Ishikawa (cell line): ENCODE data around the gene HPS4.

Source experiments
- CEBPB ChIP-seq: IDR thresholded peaks from 2 replicates; pipeline ENCODE4 v1.6.1; 2012
- CREB1 ChIP-seq: IDR thresholded peaks from 2 replicates; pipeline ENCODE4 v1.6.1; 2012; ENCODE audit warnings: low read depth
- EGR1 ChIP-seq: IDR thresholded peaks from 2 replicates; pipeline ENCODE4 v1.6.1; 2012
- EP300 ChIP-seq: IDR thresholded peaks from 2 replicates; pipeline ENCODE4 v1.6.1; 2012; ENCODE audit warnings: borderline replicate concordance
- FOXM1 ChIP-seq: IDR thresholded peaks from 2 replicates; pipeline ENCODE4 v1.6.1; 2012; ENCODE audit warnings: low read depth, borderline replicate concordance
- MAX ChIP-seq: IDR thresholded peaks from 2 replicates; pipeline ENCODE4 v1.6.1; 2012
- NFIC ChIP-seq: IDR thresholded peaks from 2 replicates; pipeline ENCODE4 v1.6.1; 2012
- RAD21 ChIP-seq: IDR thresholded peaks from 2 replicates; pipeline ENCODE4 v1.6.1; 2012; ENCODE audit warnings: low read depth
- REST ChIP-seq: IDR thresholded peaks from 2 replicates; pipeline ENCODE4 v1.6.1; 2012; ENCODE audit warnings: low read depth, mild to moderate bottlenecking
- TAF1 ChIP-seq: IDR thresholded peaks from 2 replicates; pipeline ENCODE4 v1.6.1; 2012; ENCODE audit warnings: low read depth, mild to moderate bottlenecking
- TCF12 ChIP-seq: IDR thresholded peaks from 2 replicates; pipeline ENCODE4 v1.6.1; 2012; ENCODE audit warnings: low read depth
- TEAD4 ChIP-seq: IDR thresholded peaks from 2 replicates; pipeline ENCODE4 v1.6.1; 2012
- USF1 ChIP-seq: IDR thresholded peaks from 2 replicates; pipeline ENCODE4 v1.6.1; 2012
- YY1 ChIP-seq: IDR thresholded peaks from 2 replicates; pipeline ENCODE4 v1.6.1; 2012; ENCODE audit warnings: low read depth
- ZBTB7A ChIP-seq: IDR thresholded peaks from 2 replicates; pipeline ENCODE4 v1.6.1; 2012; ENCODE audit warnings: low read depth

Gene HPS4

GRCh38 chr22:26522012-26522411 is 38.4 kb upstream of the HPS4 start:
- TF ChIP-seq CEBPB: no peak
- no peak for TF ChIP-seq TEAD4
- no peak for TF ChIP-seq NFIC
- TF ChIP-seq REST: no peak
- no peak for TF ChIP-seq MAX
- no peak for TF ChIP-seq TCF12
- TF ChIP-seq EP300: no peak
- TF ChIP-seq RAD21: no peak

GRCh38 chr22:26517429-26517828 is 33.8 kb upstream of the HPS4 start:
- no peak for TF ChIP-seq TAF1
- no peak for TF ChIP-seq TEAD4
- TF ChIP-seq NFIC: no peak
- TF ChIP-seq USF1: no peak
- no peak for TF ChIP-seq RAD21
- TF ChIP-seq TCF12: no peak
- TF ChIP-seq REST: no peak
- TF ChIP-seq FOXM1: no peak
- TF ChIP-seq CEBPB: no peak
- no peak for TF ChIP-seq EGR1
- no peak for TF ChIP-seq EP300
- TF ChIP-seq YY1: no peak
- no peak for TF ChIP-seq MAX
- TF ChIP-seq CREB1: no peak
- no peak for TF ChIP-seq ZBTB7A

GRCh38 chr22:26516503-26516902 is 32.9 kb upstream of the HPS4 start:
- TF ChIP-seq MAX: no peak
- no peak for TF ChIP-seq CEBPB
- no peak for TF ChIP-seq TEAD4
- TF ChIP-seq FOXM1: no peak
- no peak for TF ChIP-seq RAD21
- no peak for TF ChIP-seq NFIC
- TF ChIP-seq EP300: no peak
- TF ChIP-seq REST: no peak
- TF ChIP-seq ZBTB7A: no peak
- no peak for TF ChIP-seq TAF1
- no peak for TF ChIP-seq YY1
- TF ChIP-seq TCF12: no peak
- no peak for TF ChIP-seq CREB1
- TF ChIP-seq EGR1: no peak
- TF ChIP-seq USF1: no peak

GRCh38 chr22:26515931-26516330 is 32.3 kb upstream of the HPS4 start:
- no peak for TF ChIP-seq USF1
- no peak for TF ChIP-seq RAD21
- no peak for TF ChIP-seq ZBTB7A
- no peak for TF ChIP-seq REST
- TF ChIP-seq TEAD4: no peak
- TF ChIP-seq CEBPB: no peak
- TF ChIP-seq TAF1: no peak
- TF ChIP-seq CREB1: no peak
- TF ChIP-seq EGR1: no peak
- TF ChIP-seq NFIC: no peak
- TF ChIP-seq FOXM1: no peak
- TF ChIP-seq EP300: no peak
- TF ChIP-seq TCF12: no peak
- TF ChIP-seq YY1: no peak
- no peak for TF ChIP-seq MAX
